CD4-positive, alpha-beta T cell treated with Interleukin-21 for 1 hour (primary cell): Measurements from ENCODE around the gene TWF2.

Experiments used
- DNase-seq: peaks from one replicate; pipeline ENCODE4 v3.0.0-alpha.2; 2020

Gene TWF2

GRCh38 chr3:52221563-52222318, 17.2 kb downstream of the TWF2 start:
- peak; percentile 77 for DNase-seq

DNA sequence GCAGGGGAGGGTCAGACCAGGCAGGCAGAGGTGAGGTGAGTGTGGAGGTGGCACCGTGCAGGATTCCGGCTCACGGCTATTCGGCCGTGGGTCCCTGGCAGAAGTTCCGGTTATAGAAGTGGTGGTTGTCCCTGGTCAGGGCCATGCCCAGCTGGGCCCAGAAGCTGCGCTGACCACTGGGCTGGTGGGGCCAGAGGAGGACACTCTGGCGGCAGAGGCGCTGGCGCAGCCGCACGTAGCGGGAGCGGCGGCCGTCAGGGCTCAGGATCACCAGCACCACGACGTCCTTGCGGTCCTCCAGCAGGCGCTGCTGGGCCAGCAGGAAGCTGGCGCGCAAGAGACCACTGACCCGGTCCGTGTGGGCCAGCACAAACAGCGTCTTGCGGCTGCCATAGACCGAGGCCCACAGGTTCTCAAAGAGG, 17.8 kb downstream of the TWF2 start:
- no peak for DNase-seq

- peak; percentile 85 for DNase-seq
Observed at GRCh38 chr3:52220380-52221026, 18.5 kb downstream of the TWF2 start.

DNA sequence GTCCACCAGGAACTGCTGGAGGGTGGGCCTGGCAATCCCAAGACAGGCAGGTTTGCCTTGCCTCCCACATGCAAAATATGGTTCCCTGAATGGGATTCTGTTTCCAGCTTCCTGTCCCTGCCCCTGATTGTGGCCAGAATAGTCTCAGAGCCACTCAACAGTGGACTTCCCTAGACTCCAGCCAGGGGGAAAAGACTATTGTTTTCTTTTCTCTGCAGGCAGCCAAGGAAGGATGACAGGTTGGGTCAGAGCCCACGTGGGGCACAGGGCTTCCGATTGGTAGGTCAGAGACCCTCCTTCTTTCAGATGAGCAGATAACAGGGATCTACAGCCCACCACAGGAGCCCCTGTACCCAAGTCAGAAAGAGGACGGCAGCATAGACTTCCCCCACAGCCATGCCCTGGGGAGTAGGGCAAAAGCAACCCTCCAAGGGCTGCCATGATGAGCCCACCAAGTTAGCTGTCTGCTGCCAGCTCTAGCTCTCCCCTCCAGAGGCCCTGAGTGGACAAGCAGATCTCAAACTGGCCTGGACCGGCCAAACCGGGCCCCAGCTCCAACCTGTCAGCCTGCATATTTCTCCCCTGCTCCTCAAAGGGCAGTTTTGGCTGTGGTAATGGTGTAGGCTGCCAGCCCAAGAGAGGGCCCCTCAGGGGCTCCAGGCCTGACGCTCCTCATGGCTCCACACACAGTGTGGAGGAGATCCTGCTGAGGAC, 19.9 kb downstream of the TWF2 start:
- no peak for DNase-seq

DNA sequence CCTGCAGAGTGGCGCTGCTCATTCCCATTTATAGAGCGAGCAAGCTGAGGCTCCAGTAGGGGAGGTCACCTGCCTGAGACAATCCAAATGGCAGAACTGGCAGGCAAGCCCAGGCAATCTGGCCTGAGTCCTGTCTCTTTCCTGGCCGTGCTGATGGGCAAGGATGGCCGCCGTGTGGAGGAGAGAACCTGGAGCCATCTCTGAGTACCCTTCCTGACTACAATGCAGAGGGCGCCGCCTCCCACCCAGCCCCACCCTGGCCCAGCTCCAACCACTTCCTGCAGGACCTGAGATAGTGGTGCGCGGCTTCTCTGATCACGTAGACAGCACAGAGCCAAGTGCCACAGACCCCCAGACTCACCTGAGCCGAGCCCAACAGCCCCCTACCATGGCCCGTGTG, 20.5 kb downstream of the TWF2 start:
- DNase-seq = peak; percentile 40

GRCh38 chr3:52218026-52218425, 20.9 kb downstream of the TWF2 start:
- DNase-seq = no peak

DNA sequence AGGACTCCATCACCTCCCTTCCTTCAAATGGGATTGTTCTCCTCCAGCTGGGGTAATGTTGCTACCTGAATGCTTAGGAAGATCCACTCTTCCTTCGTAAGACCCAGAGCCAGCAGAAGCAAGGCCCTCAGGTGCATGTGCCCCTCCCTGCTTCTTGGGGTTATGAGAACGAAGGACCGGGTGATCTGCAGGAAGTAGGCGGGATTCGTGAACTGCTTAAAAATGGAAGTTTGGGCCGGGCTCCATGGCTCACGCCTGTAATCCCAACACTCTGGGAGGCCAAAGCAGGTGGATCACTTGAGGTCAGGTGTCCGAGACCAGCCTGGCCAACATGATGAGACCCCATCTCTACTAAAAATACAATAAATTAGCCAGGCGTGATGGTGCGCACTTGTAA, 21.6 kb downstream of the TWF2 start:
- DNase-seq = peak; percentile 24

DNA sequence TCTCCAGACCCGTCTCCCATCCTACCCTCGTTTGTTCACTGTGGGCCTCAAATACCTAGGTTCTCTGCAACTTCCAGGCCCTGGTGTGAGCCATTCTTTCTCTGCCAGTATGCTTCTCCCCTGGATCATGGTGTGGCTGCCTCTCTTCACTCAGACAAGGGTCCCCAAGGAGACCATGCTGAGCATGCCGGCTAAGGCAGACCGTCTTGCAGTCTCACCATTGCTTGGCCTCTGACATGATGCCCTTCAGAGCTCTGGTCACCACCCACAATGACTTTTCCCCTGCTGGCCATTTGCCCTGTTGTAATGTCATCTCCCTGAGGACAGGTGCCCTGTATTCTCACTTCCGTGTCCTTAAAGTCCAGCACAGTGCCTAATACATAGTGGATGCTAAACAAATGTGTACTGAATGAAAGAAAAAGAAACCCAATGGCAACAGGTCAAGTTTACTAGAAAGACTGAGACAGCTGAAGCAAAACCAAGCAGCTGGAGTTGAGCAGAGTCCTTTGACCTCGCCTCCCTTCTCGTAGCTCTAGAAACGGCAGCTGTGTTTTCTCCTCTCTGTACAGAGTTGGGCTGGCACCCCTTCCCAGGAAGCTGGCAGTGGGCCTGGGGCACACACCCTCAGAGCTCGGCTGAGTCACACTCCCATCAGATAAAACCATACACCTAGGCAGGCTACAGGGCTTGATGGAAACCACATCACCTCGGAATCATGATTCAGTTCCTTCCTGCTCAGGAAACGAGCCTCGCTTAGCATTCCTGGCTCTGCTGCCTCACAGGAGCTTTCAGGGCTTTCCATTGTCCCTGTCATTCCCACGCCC, 22.2 kb downstream of the TWF2 start:
- peak; percentile 54 for DNase-seq

GRCh38 chr3:52215351-52215750, 23.6 kb downstream of the TWF2 start:
- DNase-seq = no peak

- no peak for DNase-seq
Observed at GRCh38 chr3:52213901-52214300, 25.1 kb downstream of the TWF2 start.

DNA sequence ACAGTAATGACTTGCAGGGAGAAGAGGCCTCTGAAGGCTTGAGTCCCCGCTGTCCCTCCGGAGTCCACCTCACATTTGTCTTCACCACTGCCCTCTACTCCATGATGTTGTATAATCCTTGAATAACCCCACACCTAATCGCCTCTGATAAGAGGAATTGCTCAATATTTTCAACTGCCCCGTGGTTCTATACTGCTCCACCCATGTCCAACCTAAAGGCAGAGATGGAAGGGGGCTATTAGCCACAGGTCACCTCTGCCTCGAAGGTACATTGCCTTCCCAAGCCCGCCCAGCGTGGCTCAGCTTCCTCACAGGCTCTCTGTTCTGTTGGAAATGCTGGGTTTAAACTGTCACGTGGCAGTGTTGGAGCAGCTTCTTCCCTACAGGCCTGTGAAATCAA, 26.0 kb downstream of the TWF2 start:
- DNase-seq = no peak

DNA sequence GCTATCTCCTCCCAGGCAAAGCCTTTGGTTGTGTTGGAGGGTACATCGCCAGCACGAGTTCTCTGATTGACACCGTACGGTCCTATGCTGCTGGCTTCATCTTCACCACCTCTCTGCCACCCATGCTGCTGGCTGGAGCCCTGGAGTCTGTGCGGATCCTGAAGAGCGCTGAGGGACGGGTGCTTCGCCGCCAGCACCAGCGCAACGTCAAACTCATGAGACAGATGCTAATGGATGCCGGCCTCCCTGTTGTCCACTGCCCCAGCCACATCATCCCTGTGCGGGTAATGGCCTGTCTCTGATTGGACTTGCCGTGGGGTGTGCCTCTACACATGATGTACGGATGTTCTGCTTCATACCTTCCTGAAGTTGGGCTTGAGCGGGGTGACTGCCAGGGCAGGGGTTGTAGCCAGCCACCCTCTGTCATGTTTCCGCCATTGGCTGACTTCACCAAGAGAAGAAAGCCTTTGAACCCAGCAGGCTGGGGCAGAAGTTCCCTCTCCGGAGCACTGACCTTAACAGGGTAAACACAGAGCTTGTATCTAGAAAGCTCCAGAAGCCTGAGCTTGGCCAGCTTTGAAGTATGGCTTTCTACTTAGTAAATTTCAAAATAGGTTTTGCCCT, 27.6 kb downstream of the TWF2 start:
- no peak for DNase-seq

- no peak for DNase-seq
Observed at GRCh38 chr3:52210550-52211046, 28.4 kb downstream of the TWF2 start.

DNA sequence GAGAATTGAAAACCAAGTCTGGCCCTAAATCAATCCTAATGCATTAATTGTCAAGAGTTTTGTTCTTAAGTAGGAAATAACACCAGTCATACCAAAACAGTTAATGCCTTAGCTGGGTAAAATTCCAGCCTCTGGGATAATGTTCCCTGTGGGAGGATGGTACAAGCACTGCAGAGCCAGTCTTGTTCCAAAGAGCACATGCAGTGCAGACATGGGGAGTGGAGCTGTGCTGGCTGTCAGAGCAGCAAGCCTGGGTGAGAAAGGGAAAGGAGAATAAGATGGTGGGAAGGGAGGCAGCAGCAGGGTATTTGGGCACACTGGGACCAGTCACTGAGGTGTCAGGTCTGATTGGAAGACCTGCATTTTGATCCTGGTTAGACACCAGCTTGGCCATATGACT, 28.9 kb downstream of the TWF2 start:
- DNase-seq = no peak

GRCh38 chr3:52208556-52208955, 30.4 kb downstream of the TWF2 start:
- no peak for DNase-seq

DNA sequence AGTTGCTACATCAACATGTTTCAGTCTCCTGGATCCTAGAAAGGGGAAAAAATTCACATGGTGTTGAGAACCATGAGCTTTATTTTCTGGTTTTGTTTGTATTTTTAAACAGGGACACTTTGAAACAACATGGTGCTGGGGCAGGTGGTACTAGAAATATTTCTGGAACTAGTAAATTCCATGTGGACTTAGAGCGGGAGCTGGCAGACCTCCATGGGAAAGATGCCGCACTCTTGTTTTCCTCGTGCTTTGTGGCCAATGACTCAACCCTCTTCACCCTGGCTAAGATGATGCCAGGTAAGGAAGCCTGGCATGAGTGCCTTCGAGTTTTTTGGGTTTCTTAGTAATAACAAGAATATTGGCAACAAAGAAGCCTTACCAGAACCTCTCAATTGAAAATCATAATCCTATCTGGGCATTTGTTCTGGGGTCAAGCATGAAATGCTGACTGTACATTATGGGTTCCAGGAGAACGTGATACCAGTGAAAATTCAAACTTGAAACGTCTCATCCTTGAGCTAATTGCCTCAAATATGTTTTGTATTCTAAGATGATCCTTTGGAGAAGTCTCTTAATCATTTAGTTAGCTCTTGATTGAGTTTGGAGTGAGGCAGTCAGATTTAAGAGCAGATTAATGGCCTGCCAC, 33.1 kb downstream of the TWF2 start:
- no peak for DNase-seq

- no peak for DNase-seq
Observed at GRCh38 chr3:52204337-52205073, 34.5 kb downstream of the TWF2 start.

DNA sequence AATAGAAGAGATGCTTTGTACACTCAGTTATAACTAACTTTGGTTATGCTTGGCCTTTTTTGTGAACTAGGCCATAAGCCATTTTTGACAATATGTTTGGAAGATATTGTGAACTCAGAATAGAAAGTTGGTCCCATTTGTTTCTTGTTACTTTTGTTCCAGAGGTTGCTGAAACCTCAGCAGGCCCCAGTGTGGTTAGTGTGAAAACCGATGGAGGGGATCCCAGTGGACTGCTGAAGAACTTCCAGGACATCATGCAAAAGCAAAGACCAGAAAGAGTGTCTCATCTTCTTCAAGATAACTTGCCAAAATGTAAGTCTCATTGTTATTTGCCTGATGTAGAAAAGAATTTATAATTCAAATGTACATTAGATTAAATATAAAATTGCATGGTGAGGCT, 35.3 kb downstream of the TWF2 start:
- no peak for DNase-seq

DNA sequence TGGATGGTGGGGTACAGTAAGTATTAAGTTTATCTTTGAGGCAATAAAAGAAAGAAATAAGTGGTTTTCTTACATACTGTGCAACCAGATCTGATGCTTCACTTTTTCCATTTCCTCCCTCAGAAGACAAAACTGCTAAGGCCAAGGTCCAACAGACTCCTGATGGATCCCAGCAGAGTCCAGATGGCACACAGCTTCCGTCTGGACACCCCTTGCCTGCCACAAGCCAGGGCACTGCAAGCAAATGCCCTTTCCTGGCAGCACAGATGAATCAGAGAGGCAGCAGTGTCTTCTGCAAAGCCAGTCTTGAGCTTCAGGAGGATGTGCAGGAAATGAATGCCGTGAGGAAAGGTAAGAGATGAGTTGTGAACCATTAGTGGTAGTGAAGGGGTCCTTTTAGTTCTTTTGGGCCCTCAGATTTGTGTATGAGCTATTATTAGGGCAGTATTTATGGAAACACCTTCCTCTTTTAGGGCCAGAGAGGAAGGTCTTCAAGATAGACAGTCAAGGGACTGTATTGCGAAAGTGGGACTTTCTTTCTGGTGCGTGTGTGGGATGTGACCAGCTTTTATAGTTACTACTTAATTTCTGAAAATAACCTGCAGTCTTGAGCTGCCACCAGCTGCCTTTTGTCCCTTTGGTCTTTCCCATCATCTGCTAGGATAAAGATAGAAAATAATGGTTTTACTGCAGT, 36.4 kb downstream of the TWF2 start:
- no peak for DNase-seq

- DNase-seq = no peak
Observed at GRCh38 chr3:52200981-52201679, 37.8 kb downstream of the TWF2 start.
